HG03571 (cell line): ENCODE data around the gene APBA3.
"Not testable (repeated sequence)": the region's sequence is repeated elsewhere in the genome, so short reads cannot be mapped to it uniquely, and the experiment has no call there.

Experiments
- ATAC-seq: cut with Tn5 transposase; IDR thresholded peaks from one replicate; pipeline ENCODE4 v1.9.1; 2021; ENCODE audit not compliant: unreplicated experiment

The APBA3 gene

DNA sequence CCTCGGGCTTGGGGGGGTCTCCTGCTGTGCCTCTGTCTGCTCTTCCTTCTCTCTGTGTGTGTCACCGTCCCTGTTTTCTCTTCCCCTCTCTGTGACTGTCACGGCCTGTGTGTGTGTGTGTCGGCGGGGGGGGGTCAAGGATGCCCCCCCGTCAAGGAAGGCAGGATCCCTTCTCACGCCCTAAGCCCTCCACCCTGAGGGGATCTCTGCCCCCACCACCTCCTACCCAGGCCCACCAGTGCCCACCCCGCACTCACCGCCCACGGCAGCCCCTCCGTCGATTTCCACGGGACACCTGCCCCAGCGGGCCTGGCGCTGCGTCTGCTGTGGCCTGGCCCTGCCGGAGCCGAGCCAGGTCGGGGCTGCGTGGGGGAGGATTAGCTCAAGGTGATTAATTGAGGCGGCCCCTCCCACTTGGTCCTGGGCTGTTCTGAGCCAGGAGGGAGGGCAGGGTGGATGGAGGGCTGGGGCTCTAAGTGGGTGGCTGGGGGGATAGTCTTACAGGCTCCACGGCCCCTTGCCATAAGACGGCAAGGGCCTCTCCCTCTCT is 10.5 kb upstream of the APBA3 start, which contains the start of gene RAX2:
TSS of gene RAX2 (minus strand) at position 323 of the 550 bp plus-strand sequence. CDS start 486 bp downstream, outside the sequence.
- no peak for ATAC-seq

DNA sequence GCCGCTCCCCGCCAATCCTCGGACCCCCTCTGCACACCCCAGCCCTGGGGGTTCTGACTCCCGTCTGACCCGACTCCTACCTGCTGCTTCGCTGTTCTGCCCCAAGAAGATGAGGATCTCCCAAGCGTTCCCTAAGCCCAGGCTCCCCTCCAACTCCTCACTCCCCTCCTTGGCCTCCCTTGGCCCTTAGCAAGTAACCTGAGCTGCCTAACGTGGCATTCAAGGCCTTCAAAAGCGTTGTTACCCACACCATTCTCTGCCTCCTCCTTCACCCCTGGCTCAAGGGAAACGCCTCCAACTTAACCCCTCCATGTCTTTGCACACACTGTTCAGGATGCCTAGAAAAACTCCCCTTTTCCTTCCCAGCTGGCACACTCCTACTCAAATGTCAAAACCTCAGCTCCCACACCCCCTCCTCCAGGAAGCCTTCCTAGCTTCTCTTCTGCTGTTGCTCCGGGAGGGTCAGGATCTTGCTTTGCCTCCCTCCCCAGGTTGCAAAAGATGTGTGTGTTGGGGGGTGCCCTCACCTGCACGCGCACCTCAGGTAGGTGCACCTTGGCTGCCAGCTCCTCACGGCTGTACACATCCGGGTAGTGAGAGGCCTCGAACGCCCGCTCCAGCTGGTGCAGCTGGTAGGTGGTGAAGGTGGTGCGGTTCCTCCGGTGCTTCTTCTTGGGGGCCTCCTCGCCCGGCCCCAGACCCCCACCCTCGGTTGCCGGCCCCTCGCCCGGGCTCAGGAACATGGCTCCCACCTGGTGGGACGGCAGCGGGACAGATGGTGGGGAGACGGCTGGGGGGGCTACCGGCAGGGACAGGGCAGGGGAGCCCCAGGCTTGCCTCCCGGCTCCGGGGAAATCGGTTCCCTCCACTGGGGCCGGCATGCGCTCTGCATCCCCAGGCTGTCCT is 9.8 kb upstream of the APBA3 start:
- no peak for ATAC-seq

DNA sequence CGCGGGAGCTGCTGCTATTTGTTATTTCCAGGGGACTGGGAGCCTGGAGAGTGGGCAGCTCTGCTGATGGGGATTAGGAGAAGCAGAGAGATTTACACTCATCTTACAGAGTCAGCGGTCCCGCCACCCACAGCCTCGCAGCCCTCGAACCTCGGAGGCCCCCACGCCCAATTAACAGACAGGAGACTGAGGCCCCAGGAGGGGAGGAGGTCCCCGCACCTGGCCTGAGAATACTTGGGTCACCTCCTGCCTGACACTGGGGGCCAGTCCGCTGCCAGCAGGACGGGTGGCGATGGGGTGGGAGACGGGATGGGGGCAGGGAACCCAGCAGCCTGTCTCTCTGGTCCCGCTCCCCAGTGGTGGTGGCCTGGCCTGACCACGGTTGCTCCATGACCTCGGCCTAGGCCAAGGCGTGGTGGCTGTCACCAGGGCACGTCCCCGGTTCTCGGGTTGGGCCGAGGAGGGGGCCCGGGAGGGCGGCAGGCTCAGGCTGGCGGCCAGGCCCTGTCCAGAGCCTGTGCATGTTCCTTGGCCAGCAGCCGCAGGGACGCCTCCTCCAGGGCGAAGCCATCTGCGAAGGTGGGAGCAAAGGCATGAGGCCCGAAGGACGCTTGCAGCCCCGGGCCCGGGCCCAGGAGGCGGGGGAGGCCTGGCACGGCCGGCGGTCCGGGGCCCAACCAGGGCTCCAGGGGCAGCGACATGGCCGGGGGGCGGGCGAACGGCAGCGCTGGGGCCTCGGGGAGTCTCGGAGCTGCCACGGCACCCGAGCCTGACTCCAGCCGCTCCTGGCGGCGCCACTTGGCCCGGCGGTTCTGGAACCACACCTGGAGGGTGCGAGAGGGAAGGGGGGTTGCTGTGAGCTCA is 8.9 kb upstream of the APBA3 start:
- ATAC-seq = no peak

DNA sequence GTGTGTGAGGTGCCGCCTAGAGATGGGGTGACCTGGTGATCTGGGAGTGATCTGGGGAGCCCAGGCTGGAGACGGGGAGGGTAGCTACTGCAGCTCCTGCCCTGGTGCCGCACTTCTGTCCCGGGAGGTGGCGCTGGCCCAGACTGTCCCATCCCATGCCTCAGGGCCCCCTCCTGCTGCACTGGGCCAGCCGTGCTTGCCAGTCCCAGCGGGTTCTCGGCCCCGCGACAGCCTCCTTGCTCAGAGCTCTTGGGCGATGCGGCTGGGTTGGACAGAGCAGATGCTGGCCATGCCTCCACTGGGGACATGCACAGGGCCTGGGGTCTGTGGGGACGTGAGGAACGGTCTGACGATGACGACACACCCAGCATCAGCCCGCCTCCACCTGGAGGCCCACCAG is 8.0 kb upstream of the APBA3 start:
- ATAC-seq = no peak

DNA sequence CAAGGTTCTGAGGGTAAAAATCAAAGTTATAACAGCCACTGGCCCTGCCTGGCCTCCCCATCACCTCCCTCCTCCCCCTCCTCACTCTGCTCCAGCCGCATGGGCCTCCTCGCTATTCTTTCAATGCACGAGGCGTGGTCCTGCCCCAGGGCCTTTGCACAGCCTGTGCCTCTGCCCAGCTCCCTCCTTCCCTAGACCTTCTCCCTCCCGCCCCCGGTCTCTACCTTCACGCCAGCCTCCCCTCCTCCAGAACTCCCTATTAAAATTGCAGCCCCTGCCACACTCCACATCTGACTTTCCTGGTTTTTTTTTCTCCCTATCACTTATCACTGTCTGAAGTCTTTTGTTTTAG is 7.2 kb upstream of the APBA3 start:
- ATAC-seq = no peak

DNA sequence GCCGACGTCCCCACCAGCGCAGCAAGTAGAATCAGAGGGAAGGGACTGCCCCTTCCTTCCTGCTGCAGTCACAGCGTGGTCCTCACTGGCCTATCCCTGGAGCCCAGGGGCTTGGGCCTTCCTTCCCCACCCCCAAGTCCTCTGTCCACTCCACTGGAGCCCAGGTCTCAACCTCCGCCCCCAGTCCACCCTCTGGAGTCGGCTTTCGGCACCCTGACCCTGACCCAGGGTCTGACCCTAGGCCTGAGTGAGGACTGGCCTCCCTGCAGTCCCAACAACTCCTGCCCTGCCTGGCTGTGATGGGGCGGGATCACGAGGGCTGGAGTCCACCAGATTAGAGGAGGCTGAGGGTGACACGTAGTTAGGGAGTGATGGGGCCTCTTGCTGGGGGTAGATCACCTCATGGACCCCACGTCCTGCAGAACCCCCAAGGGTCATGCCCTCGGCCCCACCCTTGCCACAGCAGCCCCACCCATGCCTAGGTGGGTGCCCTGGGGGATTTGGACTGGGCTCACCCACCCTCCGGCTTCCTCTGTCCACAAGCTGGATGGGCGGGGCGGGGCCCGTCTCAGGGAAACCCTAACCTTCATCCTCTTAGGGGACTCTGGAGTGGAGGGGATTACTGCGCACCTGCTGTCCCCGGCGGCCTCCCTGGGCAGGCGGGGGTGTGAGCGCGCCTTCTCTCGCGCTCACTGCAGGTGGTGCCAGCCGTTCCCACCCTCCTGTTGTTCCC is 6.7 kb upstream of the APBA3 start:
- no peak for ATAC-seq

DNA sequence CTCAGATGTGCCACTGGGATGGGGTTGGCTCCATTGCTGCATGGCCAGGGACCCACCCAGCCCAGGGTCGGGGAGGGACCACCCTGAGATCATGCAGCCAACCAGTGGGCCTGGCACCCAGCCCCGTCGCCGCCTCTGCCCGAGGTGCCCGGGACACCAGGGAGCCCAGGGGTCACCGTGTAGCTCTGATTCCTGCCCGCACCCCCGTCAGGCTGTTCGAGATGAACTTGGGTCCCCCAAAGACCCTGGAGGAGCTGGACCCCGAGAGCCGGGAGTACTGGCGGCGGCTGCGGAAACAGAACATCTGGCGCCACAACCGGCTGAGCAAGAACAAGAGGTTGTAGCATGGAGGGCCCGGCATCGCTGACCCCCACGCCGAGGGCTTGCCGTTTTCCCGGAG is 5.6 kb upstream of the APBA3 start:
- ATAC-seq = no peak

DNA sequence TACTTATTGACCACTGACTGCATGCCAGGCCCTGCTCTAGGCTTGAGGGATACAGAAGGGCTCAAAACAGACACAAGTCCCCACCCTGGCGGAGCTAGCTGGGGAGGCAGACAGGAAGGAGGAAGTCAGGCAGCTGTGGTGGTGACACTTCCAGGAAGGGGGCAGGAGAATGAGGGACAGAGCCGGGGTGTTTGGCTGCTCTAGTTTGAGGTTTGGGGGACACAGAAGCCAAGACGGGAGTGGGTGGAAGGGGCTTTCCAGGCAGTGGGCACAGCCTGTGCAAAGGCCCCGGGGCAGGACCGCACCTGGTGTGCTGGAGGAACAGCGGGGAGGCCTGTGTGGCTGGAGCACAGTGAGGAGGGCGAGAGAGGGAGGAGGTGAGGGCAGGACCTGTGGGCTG is 5.0 kb upstream of the APBA3 start:
- no peak for ATAC-seq

DNA sequence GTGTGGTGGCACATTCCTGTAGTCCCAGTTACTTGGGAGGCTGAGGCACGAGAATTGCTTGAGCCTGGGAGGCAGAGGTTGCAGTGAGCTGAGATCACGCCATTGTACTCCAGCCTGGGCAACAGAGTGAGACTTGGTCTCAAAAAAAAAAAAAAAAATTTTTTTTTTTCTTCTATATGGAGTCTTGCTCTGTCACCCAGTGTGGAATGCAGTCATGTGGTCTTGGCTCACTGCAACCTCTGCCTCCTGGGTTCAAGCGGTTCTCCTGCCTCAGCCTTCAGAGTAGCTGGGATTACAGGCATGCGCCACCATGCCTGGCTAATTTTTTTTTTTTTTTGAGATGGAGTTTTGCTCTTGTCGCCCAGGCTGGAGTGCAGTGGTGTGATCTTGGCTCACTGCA is 4.3 kb upstream of the APBA3 start:
- not testable (repeated sequence) for ATAC-seq

DNA sequence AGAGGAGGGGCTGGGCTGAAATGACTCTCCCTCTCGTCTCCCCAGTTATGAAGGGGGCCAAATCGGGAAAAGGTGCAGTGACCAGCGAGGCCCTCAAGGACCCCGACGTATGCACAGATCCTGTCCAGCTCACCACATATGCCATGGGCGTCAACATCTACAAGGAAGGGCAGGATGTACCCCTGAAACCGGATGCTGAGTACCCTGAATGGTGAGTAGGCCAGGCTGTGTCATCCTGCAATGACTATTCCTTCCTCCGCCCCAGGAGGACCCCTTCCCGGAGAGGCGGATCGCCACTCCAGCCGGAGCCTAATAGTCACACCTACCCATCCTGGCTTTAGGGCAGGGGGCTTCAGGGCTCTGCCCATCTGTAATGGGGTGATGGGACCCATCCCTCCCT is 3.6 kb upstream of the APBA3 start:
- ATAC-seq = no peak

DNA sequence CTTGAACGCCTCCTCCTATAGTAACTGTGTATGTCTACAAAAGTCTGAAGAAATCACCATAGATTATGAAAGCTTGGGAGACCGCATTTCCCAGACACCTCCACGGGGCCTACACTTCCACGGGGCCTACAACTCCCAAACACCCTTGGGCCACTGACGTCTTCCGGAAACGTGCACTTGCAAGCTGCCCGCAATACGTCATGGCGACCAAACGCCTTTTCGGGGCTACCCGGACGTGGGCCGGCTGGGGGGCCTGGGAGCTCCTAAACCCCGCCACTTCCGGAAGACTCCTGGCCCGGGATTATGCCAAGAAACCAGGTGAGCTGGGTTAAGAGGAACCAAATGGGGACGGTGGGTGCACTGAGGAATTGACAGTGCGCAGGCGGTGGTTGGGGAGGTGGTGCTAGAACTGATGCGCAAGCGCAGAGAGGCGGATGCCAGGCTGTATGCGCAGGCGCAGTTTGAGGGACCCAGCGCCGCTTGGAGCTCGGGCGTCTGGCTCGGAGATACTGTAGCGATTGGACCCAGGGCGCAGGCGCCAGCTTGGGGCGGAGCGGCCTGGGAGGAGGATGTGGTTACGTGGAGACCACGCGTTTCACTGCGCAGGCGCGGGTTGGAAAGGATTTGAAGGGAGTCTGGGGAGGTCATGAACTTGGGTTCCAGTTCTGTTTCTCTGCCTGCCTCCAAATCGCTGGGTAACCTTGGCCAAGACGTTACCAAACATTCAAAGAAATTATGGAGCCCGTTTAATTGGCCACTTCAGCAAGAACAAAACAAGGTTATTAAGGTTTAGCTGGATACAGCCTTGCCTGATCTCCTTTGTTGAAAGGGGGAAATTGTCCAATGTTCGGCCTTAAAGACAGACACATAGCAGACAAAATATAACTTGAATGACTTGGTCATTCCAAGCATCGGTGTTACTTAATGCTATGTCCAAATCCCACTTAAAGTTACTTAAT is 1.3 kb upstream of the APBA3 start, which contains the start of gene MRPL54:
TSS of gene MRPL54 (plus strand) at position 182 of the 959 bp plus-strand sequence. CDS start at position 201, 19 bp downstream.
- ATAC-seq = peak; percentile 58

DNA sequence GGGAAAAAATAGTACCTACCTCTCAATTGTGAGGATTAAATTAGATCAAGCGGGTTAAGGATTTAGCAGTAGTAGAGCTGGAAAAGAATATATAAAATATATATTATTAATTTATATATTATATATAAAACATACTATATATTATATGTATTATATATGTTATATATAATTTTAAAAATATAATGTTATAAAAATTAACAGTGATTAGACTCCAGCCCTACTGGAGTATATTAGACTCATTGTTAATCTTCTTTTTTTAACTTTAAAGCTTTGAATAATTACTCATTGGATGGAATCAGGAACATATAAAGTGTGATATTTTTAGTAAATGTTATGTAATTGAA is 610 bp upstream of the APBA3 start:
- ATAC-seq = no peak

DNA sequence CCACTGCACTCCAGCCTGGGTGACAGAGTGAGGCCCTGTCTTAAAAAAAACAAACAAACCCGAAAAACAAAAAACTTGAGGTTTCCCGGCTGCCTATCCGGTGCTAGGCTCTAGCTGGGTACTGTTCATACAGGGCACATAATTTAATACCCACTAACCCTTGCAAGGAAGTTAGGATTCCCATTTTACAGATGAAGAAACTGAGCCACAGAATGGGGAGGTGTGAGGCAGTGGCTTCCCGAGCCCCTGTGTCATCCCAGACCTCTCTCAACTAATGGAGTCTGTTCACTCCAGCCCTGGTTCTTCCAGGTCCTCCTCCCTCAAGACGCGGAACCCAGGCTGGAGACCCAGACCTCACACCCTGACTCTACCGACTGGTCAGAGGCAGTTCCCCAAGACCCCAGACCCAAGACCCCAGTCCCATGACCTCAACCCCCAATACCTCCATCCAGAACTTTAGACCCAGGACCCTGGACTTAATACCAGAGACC is 576 bp downstream of the APBA3 start:
- ATAC-seq = no peak

DNA sequence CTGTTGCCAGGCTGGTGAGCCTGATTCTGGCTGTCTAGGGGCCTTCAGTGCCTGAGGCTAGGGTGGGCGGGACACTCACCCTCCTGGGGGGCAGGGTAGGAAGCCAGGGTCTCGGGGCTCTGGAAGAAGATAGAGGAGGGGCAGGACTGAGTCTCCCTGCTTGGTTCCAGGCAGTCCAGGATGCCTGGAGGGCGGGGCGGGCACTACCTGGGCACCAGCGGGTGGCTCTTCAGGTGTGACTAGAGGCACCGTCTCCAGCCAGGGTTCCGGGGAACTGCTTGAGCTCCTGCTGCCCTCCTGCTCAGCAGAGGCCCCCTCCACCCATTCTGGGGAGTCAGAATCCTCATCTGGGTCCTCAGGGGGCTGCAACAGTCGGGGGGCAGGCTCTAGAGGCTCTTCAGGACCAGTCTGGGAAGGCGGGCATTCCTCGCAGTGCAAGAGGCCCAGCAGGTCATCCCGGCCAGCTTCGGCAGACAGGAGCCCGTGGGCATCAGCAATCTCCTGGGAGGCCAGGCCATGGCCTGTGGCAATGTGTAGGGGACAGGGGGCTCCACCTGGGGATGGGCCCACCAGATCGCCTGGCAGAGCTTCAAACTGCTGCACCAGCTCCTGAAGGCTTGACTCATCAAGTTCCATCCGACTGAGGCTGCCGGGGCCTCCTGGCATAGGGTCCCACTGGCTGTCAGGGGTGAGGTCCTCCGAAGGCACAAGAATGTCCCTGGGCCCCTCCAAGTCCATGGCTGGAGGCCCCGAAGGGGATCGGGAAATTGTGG is 1.8 kb downstream of the APBA3 start:
- ATAC-seq = no peak

DNA sequence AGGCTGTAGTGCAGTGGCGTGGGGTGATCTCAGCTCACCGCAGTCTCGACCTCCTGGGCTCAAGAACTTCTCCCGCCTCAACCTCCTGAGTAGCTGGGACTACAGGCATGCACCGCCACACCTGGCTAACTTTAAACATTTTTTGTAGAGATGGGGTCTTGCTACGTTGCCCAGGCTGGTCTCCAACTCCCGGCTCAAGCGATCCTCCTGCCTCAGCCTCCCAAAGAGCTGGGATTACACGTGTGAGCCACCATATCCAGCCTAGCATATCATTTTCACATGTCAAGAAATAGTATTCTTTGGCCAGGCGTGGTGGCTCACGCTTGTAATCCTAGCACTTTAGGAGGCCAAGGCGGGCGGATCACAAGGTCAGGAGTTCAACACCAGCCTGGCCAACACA is 3.2 kb downstream of the APBA3 start:
- ATAC-seq = not testable (repeated sequence)

DNA sequence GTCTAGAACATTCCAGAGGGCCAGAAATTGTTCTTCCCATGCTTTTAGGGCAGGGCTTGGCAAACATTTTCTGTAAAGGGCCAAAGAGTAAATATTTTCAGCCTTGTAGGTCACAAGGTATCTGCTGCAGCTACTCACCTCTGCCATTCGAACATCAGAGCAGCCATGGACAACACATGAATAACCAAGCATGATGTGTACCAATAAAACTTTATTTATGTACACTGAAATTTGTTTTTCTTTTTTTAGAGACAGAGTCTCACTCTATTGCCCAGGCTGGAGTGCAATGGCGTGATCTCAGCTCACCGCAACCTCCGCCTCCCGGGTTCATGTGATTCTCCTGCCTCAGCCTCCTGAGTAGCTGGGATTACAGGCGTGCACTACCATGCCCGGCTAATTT is 3.8 kb downstream of the APBA3 start:
- not testable (repeated sequence) for ATAC-seq

DNA sequence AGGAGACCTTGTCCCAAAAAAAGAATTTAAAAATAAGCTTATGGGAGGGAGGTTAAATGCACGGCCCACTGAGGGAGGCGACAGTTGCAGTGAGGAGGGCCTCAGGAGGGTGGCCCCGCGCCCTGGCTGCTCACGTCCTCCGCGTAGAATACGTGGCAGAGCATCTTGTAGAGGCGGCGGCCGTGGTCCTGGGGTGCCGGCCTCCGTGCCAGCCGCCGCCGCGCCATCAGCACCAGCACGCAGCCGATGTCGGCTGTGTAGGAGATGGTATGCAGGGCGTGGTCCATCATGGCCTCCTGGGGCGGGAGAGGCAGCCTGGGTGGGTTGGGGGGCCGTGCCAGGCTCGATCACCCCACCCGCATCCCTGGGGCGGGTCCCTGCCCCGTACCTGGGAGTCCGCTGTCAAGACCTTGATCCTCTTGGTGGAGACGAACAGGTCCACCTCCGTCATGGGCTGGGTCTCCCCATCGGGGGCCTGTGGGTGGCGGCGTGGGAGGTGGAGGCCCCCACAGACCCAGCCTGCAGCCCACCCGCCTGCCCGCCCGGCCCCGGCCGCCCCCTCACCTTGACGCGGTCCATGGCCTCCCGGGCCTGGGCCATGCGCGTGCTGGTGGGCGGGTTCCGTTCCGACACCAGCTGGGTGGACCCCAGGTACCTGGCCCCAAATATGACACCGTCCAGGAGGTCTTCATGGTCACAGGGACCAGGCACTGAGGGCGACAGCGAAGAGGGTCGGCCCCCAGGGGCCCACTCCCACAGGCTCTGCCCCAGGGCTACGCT is 7.7 kb downstream of the APBA3 start:
- no peak for ATAC-seq

DNA sequence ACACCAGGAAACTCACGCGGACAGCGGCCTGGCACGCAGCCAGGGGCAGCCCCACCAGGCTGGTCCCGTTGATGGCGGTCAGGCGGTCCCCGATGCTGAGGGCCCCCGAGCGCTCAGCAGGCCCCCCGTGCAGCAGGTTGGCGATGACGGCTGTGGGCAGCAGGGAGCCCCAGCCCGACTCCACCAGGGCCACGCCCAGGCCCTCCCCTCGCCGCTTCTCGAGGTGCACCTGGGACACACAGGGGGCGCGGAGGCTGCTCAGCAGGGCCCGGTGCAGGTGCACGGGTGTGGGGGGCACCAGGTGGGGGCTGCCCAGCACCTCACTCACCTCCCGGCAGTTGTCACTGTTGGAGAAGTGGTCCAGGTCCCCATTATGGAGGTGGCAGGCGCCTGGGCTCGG is 9.0 kb downstream of the APBA3 start:
- ATAC-seq = no peak
